Brain microvascular endothelial cell (primary cell): ENCODE results near the gene FOXM1.

Experiments
- DNase-seq: peaks from one replicate; pipeline ENCODE4 v3.0.0-alpha.2; 2020
- H3K27ac ChIP-seq: fragments of 250-450 bp; sonication (Bioruptor Pico); 2 replicates; pipeline ENCODE4 v1.5.1; 2020; ENCODE audit warnings: mild to moderate bottlenecking, moderate library complexity
- H3K27me3 ChIP-seq: fragments of 250-450 bp; sonication (Bioruptor Pico); replicated peaks from 2 replicates; pipeline ENCODE4 v1.5.1; 2020; ENCODE audit warnings: mild to moderate bottlenecking
- H3K36me3 ChIP-seq: fragments of 250-450 bp; sonication (Bioruptor Pico); replicated peaks from 2 replicates; pipeline ENCODE4 v1.5.1; 2020; ENCODE audit warnings: mild to moderate bottlenecking
- H3K4me3 ChIP-seq: 2 replicates; pipeline ENCODE4 v1.5.1; 2011; ENCODE audit warnings: low read depth, mild to moderate bottlenecking, control low read depth, low read length, moderate library complexity
- CTCF ChIP-seq: IDR thresholded peaks from 2 replicates; pipeline ENCODE4 v1.5.1; 2011; ENCODE audit warnings: low read depth, mild to moderate bottlenecking, moderate library complexity, low read length, control low read depth, inconsistent platforms; ENCODE audit errors: missing control alignments
- in situ Hi-C: cut with HindIII; loops from 2 replicates; pipeline ENCODE4 v1.10.0; 2017; ENCODE audit warnings: low sequenced_read_pairs, low pct_ligation_motif_present

The FOXM1 gene, protein sequence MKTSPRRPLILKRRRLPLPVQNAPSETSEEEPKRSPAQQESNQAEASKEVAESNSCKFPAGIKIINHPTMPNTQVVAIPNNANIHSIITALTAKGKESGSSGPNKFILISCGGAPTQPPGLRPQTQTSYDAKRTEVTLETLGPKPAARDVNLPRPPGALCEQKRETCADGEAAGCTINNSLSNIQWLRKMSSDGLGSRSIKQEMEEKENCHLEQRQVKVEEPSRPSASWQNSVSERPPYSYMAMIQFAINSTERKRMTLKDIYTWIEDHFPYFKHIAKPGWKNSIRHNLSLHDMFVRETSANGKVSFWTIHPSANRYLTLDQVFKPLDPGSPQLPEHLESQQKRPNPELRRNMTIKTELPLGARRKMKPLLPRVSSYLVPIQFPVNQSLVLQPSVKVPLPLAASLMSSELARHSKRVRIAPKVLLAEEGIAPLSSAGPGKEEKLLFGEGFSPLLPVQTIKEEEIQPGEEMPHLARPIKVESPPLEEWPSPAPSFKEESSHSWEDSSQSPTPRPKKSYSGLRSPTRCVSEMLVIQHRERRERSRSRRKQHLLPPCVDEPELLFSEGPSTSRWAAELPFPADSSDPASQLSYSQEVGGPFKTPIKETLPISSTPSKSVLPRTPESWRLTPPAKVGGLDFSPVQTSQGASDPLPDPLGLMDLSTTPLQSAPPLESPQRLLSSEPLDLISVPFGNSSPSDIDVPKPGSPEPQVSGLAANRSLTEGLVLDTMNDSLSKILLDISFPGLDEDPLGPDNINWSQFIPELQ

DNA sequence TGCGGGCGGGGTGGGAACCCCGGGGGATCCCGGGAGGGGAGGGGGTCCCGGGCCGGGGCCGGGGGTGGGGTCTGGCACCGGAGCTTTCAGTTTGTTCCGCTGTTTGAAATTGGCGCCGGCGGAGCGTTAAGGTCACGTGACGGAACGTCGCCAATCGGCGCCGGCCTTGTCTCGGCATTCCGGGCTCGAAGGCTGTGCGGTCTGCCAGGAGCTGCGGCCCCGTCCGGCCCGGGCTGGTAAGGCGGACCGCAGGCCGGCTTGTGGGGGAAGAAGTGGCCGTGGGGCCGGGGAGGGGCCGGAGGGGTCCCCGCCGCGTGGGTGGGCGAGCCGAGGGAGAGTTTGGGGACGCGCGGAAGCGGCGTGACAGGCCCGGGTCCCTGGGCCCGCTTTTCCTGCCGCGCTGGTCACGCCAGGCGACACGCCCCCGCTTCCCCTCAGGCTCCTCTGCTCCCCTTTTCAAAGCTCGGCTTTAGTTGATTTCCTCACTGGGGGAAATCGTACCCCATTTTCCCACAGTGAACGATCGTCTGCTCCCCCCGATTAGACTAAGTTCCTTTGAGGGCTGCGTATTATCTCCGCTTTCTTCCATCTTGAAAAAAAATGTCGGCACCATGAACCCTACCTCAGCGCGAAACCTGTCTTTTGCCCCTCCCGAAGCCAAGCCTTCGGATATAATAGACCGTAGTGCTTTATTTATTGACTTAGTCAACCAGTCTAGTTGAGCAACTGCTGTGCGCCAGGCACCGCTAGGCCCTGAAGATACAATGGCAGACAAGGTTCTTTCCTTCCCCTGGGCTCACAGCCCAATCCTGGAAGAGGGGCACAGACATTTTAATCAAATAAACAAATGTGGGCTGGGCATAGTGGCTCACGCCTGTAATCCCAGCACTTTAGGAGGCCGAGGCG, at the start of gene FOXM1, which contains the start of gene RHNO1:
FOXM1 (minus strand) TSS at position 128 of the 906 bp plus-strand sequence. CDS start 2,696 bp downstream, outside the sequence.
RHNO1 (plus strand) TSS at position 177 of the 906 bp plus-strand sequence. CDS start 8,144 bp downstream, outside the sequence.
- Histone ChIP-seq H3K4me3 (peak within 1 kb of the TSS; percentile 92), H3K27ac (peak within 1 kb of the TSS; percentile 83), H3K36me3 (no peaks in the 10 kb centered on the region), H3K27me3 (no peaks in the 10 kb centered on the region)
- DNase-seq, result peak; percentile 84
- TF ChIP-seq CTCF, result no peak
- in situ Hi-C loops, result no loop called here

GRCh38 chr12:2925322-2925995, 48.5 kb upstream of the FOXM1 start:
- TF ChIP-seq CTCF, result no peak
- no peaks in the 10 kb centered on the region for H3K27me3 ChIP-seq
- no peak overlapping the region for H3K27ac ChIP-seq
- in situ Hi-C loops, result no loop called here
- no peak for DNase-seq
- H3K4me3 ChIP-seq, result no peak overlapping the region
- H3K36me3 ChIP-seq, result peaks cover 43% of the 10 kb centered on the region

DNA sequence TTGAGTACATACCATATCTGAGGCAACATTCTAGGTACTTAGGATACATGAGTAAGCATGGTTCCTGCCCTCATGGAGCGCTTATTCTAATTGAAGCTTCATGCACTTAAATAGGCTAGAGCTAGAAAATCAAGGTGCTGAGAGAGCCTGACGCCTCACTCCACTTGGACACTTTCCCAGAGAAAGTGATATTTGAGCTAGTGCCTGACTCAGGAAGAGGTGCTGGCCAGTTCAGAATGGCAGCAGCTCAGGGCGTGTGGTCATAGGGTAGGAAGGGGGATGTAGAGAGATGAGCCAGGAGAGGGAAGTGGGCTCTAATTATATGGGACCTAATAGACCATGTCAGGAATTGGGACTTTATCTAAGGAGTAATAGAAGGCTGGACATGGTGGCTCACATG, 47.0 kb upstream of the FOXM1 start:
- H3K27ac ChIP-seq, result no peak overlapping the region
- peak; percentile 26 for DNase-seq
- TF ChIP-seq CTCF, result no peak
- in situ Hi-C loops, result no loop called here
- H3K27me3 ChIP-seq, result no peaks in the 10 kb centered on the region
- no peak overlapping the region for H3K4me3 ChIP-seq
- peaks cover 37% of the 10 kb centered on the region for H3K36me3 ChIP-seq

GRCh38 chr12:2923057-2923456, 46.1 kb upstream of the FOXM1 start:
- Histone ChIP-seq H3K27me3 (no peaks in the 10 kb centered on the region), H3K36me3 (peaks cover 34% of the 10 kb centered on the region), H3K4me3 (no peak overlapping the region), H3K27ac (no peak overlapping the region)
- in situ Hi-C loops, result no loop called here
- no peak for DNase-seq
- no peak for TF ChIP-seq CTCF

GRCh38 chr12:2922329-2922728, 45.4 kb upstream of the FOXM1 start:
- H3K27ac ChIP-seq, result no peak overlapping the region
- H3K36me3 ChIP-seq, result peaks cover 32% of the 10 kb centered on the region
- no peak for DNase-seq
- TF ChIP-seq CTCF, result no peak
- in situ Hi-C loops, result no loop called here
- no peak overlapping the region for H3K4me3 ChIP-seq
- no peaks in the 10 kb centered on the region for H3K27me3 ChIP-seq
